Jurkat, Clone E6-1 (cell line): ENCODE data around the gene PSPH. TPM values are rescaled to one million over a fixed set of nuclear protein-coding genes. Genes with fewer than 3 reads are reported as not detected.
"Not testable (repeated sequence)": the region's sequence is repeated elsewhere in the genome, so short reads cannot be mapped to it uniquely, and the experiment has no call there.

ENCODE experiments used
- DNase-seq: peaks from one replicate; pipeline ENCODE4 v3.0.0-alpha.2; 2011; ENCODE audit warnings: low read depth, low spot score
- H3K4me3 ChIP-seq: 2 replicates; pipeline ENCODE4 v1.5.1; 2011; ENCODE audit warnings: mild to moderate bottlenecking, low read length, control low read depth, moderate library complexity
- polyA plus RNA-seq: library from polyadenylated mRNA; unstranded; fragments of >200 nt; gene quantifications from one replicate; pipeline ENCODE4 v1.2.1, GENCODE V29; 2012; ENCODE audit warnings: missing spikeins; ENCODE audit not compliant: insufficient read length, insufficient read depth

PSPH gene
- polyA plus RNA-seq = 36.6 TPM

- peak within 1 kb of the TSS; percentile 96 for H3K4me3 ChIP-seq
- DNase-seq = peak; percentile 97
Measured at GRCh38 chr7:56051339-56052191, at the start of gene PSPH, which contains the start of gene CCT6A. Gene PSPH, minus strand, starts transcription at chr7:56051444. Its CDS starts 30,232 bp downstream, at chr7:56021212. Gene CCT6A, plus strand, starts transcription at chr7:56051765. Its CDS starts 84 bp downstream, at chr7:56051849.

- no peak overlapping the region for H3K4me3 ChIP-seq
- DNase-seq = no peak
Measured at GRCh38 chr7:56099653-56100052, 48.4 kb upstream of the PSPH start.

- DNase-seq = not testable (repeated sequence)
Measured at GRCh38 chr7:56098187-56099008, 47.2 kb upstream of the PSPH start.

GRCh38 chr7:56097700-56098099, 46.5 kb upstream of the PSPH start:
- DNase-seq = no peak
- no peak overlapping the region for H3K4me3 ChIP-seq

More at GRCh38 chr7:56098187-56099008, 47.2 kb upstream of the PSPH start:
- H3K4me3 ChIP-seq = not testable (repeated sequence)

- H3K4me3 ChIP-seq = no peak within 1 kb of the TSS
Measured at GRCh38 chr7:56092789-56093531, 41.7 kb upstream of the PSPH start, which contains the start of gene PHKG1. Gene PHKG1, minus strand, starts transcription at chr7:56092952. Its CDS starts 4,011 bp downstream, at chr7:56088941.

GRCh38 chr7:56092388-56092787, 41.1 kb upstream of the PSPH start:
- DNase-seq, H3K4me3 ChIP-seq: not testable (repeated sequence)

More at GRCh38 chr7:56092789-56093531, 41.7 kb upstream of the PSPH start, which contains the start of gene PHKG1:
- DNase-seq = no peak

GRCh38 chr7:56091591-56091990, 40.3 kb upstream of the PSPH start:
- DNase-seq = no peak
- no peak overlapping the region for H3K4me3 ChIP-seq

- DNase-seq = no peak
- H3K4me3 ChIP-seq = no peak overlapping the region
Measured at GRCh38 chr7:56087445-56087844, 36.2 kb upstream of the PSPH start.

GRCh38 chr7:56086761-56087160, 35.5 kb upstream of the PSPH start:
- no peak for DNase-seq
- H3K4me3 ChIP-seq = no peak overlapping the region

GRCh38 chr7:56083150-56083785, 32.0 kb upstream of the PSPH start:
- no peak for DNase-seq
- H3K4me3 ChIP-seq = no peak overlapping the region

GRCh38 chr7:56081626-56082340, 30.5 kb upstream of the PSPH start:
- no peak for DNase-seq
- no peak overlapping the region for H3K4me3 ChIP-seq

GRCh38 chr7:56080726-56081435, 29.6 kb upstream of the PSPH start:
- H3K4me3 ChIP-seq, DNase-seq: not testable (repeated sequence)

- H3K4me3 ChIP-seq = no peak overlapping the region
- DNase-seq = no peak
Measured at GRCh38 chr7:56079450-56080185, 28.4 kb upstream of the PSPH start.

GRCh38 chr7:56078196-56078595, 27.0 kb upstream of the PSPH start:
- H3K4me3 ChIP-seq = no peak overlapping the region
- no peak for DNase-seq

- no peak overlapping the region for H3K4me3 ChIP-seq
- no peak for DNase-seq
Measured at GRCh38 chr7:56077681-56078080, 26.4 kb upstream of the PSPH start.

- H3K4me3 ChIP-seq = no peak overlapping the region
- no peak for DNase-seq
Measured at GRCh38 chr7:56074371-56074791, 23.1 kb upstream of the PSPH start.

GRCh38 chr7:56066376-56066775, 15.1 kb upstream of the PSPH start:
- not testable (repeated sequence) for H3K4me3 ChIP-seq, DNase-seq
